Measurements from ENCODE around the gene TMEM134.

The TMEM134 gene

DNA sequence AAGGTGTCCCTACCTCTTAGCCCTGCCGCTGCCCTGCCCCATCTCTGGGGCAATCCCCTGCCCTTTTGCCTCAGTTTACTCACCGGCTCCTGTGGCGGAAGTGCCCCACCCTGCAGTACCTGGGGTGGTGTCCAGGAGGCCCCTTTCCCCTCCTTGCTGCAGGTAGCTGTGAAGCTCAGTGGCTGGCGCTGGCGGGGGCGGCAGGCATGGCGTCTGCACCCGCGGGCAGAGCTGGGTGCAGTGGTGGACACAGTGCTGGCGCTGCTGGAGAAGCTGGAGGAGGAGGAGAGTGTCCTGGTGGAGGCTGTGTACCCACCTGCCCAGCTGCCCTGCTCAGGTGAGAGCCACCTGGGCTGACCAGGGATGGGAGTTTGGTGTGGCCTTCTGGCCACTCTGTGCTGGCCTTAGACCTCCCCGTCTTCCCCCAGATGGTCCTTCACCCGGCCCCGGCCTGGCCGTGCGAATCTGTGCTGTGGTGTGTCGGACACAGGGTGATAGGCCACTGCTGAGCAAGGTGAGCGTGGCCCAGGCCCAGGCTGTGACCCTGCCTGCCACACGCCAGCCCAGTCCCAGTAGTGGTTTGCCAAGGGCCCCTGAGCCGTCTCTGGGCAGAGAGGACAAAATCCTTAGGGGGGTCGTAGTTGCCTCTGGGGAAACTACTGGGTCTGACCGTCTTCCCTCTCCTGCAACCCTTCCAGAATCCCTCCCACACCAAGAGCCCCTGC, 49.6 kb downstream of the TMEM134 start:
- no peak for DNase-seq

DNA sequence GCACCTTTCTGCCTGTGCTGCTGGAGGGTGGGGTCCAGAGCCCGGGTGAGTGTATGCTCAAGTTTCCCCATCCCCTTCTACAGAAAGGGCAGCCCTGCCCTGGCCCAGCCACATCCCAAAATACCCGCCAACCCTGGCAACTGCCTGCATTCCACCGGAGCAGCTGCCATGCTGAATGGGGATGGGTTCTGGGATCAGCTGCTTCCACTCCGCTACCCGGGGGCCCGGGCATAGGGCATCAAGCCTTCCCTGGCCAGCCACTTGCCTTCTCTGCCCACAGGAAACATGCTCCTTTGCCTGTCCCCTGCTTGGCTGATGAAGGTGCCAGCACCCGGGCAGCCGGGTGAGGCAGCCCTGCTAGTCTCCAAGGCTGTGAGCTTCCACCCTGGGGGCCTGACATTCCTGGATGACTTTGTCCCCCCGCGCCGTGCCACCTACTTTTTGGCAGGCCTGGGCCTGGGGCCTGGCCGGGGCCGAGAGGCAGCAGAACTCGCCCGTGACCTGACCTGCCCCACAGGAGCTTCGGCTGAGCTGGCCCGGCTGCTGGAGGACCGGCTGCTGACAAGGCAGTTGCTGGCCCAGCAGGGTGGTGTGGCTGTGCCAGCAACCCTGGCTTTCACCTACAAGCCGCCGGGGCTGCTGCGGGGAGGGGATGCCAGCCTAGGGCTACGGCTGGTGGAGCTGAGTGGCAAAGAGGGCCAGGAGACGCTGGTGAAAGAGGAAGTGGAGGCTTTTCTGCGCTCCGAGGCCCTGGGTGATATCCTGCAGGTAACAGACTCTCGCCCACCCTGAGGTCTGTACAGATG, 50.4 kb downstream of the TMEM134 start:
- no peak for DNase-seq

DNA sequence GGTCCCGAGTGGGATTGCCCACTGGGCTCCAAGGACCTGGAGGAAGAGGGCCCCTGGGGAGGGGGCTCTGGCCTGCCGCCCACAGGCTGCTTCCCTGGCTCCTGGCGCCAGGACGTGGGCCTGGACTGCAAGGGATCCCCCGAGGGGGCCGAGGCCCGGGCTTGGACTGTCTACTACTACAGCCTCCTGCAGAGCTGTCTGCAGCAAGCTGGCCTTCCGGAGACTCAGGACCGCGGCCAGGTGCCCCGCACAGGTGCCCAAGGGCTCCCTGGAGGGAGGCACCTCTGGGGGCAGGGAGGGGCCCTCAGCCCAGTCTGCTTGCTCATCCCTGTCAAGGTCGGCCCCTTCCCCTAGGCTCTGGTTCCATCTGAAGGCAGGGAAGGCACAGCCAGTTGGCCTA, 51.6 kb downstream of the TMEM134 start:
- DNase-seq, result no peak

DNA sequence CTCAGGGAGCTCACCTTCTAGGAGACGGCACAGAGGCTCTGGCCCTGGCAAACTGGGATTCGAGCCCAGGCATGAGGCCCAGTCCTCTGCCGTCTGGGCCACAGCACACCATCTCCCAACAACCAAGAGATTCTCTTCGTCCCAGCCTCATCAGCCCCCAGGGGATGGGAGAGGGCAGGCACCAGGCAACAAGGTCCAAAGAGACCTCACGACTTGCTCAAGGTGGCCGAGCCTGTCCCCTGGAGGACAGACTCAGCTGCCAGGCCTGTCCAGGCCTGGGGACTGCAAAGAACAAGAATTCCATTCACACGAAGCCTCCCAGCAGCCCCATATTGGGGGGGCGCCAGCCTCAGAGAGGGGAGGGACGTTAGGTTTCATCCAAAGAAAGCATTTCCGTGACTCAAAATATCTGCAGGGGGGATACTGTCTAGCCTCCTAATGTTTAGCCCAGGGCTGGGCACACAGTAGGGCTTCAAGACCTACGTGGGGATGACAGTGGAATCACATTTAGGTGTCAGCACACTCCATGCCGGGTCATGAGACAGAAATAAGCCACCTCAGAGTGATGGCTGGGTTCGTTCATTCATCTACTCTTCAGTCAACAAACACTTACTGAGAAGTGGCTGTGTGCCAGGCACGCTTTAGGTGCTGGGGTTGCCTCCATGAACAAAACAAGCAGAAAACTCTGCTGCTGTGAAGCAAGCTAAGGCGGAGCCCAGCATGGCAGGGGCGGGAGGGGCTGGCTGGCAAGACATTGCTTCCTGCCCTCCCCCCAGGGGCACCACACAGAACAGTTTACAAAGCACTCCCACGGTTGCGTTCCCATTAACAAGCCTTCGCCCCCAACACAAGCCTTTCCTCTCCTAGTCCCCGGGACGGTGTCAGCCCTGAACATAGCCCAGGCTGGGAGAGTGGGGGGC, 52.4 kb downstream of the TMEM134 start:
- DNase-seq, result no peak

DNA sequence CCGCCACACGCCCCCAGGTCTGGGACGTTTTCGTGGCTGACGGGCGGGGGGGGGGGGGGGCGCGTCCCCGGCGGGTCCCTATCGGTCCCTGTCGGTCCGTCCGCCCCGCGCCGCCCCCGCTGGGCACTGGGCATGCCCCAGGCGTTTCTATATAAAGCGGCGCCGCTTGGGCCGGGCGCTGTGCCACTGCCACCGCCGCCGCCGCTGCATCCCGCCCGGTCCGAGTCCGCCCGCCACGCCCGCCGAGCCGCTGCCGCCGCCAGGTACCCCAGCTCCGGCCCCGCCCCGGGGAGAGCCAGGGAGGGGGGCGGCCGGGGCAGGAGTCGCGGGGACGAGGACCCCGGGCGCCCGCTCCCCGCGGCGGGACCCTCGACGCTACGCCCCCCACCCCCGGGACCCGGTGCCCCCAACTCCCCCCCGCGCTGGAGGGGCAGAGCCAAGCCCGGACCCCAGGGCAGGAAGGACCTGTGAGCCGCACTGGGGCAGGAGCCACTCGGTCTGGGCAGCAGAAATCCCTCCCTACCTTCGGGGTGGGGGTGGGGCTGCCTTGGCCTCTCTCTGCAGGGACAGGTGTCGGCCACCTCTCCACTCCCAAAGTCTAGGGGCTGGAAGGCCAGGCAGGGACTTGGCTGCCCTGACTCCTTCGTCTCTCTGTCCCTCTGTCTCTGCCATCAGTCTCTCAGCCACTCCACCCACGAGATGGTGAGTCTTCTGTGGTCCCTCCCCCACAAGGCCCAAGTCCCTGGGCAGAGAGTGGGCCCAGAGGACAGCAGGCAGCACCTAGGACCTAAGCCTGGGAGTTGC, 53.3 kb downstream of the TMEM134 start, which contains the start of gene CARNS1:
TSS of gene CARNS1 (plus strand) at position 178 of the 804 bp plus-strand sequence. CDS start at position 700, 522 bp downstream.
- no peak for DNase-seq

DNA sequence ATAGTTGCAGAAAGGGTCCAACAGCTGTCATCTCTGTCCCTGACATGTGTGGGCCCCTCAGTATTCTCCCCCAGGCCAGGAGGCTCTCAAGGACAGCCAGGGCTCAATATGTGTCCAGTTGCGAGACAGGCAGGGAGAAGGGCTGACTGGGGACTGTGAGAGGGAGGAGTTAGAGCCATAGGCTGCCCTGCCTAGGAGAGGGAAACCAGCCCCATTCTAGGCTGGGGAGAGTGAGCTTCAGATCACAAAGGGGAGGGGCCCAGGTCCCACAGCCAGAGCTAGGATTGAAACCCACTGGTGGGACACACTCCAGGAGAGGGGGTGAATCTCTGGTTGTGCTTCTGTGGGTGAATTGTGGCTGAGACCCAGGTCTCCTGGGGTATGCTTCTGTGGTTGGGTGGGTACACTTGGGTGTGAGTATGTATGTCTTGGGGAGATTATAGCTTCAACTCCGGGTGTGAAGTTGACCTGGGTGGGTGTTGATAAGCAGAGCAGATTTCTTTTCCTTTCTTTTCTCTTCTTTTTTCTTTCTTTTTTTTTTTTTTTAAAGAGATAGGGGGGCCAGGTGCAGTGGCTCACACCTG, 55.7 kb downstream of the TMEM134 start:
- DNase-seq, result no peak

DNA sequence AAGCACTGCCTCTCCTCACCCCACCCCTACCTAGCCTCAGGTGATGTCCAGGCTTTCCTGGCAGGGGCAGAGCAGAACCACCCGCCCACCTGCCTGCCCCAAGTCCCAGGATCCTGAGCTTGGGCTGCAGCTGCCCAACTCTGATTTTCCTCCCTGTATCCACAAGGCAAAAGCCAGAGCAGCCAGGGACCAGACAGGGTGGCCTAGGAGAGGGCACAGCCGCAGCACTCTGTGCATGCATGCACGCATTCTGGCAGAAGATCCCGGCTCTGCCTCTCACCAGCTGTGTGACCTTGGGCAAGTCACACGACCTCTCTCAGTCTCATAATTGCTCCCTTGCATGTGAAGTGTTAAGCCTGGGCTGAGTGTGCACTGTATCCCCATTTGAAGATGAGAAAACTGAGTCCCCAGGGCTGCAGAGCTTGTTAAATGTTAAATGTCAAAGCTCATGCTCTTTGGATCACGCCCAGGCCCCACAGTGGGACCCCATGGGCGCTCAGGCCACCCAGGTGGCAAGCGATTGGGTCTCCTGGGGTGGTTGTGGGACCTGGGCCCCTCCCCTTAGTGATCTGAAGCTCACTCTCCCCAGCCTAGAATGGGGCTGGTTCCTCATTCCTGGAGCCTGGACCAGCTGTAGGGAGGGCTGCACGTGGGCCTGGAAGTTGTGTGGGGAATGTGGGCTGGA, 56.4 kb downstream of the TMEM134 start:
- no peak for DNase-seq

DNA sequence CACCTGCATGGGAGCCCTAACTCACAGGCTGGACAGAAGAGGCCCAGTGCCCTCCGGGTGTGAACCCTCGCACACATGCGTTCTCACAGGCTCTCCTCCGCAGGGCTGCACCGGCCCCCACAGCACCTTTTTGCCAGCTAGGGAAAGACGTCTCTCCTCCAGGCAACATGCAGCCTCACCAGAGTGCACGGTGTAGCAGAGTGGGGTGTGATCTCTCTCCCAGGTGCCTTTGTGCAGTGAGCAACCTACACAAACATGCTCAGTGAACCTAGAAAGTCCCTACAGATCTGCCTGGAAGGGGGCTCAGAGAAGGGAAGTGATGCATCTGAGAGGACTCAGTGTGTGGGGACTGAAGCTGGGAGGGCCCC, 57.3 kb downstream of the TMEM134 start:
- DNase-seq, result no peak
